Right lobe of liver (tissue), 4 donors: ENCODE results near the gene LRP6.

Source experiments
- POLR2A ChIP-seq: fragments of 450-650 bp; IDR thresholded peaks from one replicate; pipeline ENCODE4 v1.6.1; 2017; ENCODE audit warnings: antibody characterized with exemption, mild to moderate bottlenecking
- TF ChIP-seq, protein P1 (sequence below), 4 donors: fragments of 200-600 bp in 3 of 4; fragments of 450-650 bp in 1 of 4; IDR thresholded peaks; one replicate each; pipeline versions ENCODE4 v1.5.1 to v1.8.0; 2016 to 2022; ENCODE audit warnings: antibody characterized with exemption in 4 of 4, mild to moderate bottlenecking in 2 of 4
- donor health status: DM: no; HTN: no; CAD: no.
- donor health status: DM: no; HTN: no; CAD: no.
- donor health status: DM: no; HTN: yes; CAD: no.

DNA sequence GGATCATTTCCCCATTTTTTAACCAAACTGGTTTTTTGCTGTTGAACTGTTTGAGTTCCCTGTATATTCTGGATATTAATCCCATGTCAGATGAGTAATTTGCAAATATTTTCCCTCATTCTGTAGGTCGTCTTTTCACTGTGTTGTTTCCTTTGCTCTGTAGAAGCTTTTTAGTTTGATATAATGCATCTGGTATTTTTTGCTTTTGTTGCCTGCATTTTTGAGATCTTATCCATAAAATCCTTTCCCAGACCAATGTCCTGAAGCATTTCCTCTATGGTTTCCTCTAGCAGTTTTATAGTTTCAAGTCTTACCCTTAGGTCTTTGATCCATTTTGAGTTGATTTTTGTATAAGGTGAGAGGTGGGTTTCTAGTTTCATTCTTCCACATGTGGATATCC is 71.3 kb downstream of the LRP6 start:
- no peak for TF ChIP-seq POLR2A
- TF ChIP-seq, protein P1, sequence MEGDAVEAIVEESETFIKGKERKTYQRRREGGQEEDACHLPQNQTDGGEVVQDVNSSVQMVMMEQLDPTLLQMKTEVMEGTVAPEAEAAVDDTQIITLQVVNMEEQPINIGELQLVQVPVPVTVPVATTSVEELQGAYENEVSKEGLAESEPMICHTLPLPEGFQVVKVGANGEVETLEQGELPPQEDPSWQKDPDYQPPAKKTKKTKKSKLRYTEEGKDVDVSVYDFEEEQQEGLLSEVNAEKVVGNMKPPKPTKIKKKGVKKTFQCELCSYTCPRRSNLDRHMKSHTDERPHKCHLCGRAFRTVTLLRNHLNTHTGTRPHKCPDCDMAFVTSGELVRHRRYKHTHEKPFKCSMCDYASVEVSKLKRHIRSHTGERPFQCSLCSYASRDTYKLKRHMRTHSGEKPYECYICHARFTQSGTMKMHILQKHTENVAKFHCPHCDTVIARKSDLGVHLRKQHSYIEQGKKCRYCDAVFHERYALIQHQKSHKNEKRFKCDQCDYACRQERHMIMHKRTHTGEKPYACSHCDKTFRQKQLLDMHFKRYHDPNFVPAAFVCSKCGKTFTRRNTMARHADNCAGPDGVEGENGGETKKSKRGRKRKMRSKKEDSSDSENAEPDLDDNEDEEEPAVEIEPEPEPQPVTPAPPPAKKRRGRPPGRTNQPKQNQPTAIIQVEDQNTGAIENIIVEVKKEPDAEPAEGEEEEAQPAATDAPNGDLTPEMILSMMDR (IDR thresholded peaks at IDR 0.05) = no peak
